Stimulated activated naive CD8-positive, alpha-beta T cell treated with anti-CD3 and anti-CD28 coated beads, Interleukin-15, Interleukin-2, amounts not matched to agents 100 ng/mL and 50 ng/mL, for 24 hours (primary cell): Measurements from ENCODE around the gene CMTM4.
A peak's percentile ranks its signal among the peaks of the same experiment; 100 is the strongest.
"Not testable (repeated sequence)": the region's sequence is repeated elsewhere in the genome, so short reads cannot be mapped to it uniquely, and the experiment has no call there.

Source experiments
- H3K27ac Mint-ChIP-seq: one replicate; pipeline ENCODE4 v1.8.0; 2021; ENCODE audit warnings: mild to moderate bottlenecking, mixed read lengths
- H3K27me3 Mint-ChIP-seq: one replicate; pipeline ENCODE4 v1.8.0; 2021; ENCODE audit warnings: mixed read lengths
- H3K36me3 Mint-ChIP-seq: one replicate; pipeline ENCODE4 v1.8.0; 2021; ENCODE audit warnings: low read depth, mixed read lengths
- H3K4me1 Mint-ChIP-seq: one replicate; pipeline ENCODE4 v1.8.0; 2021; ENCODE audit warnings: low read depth, mixed read lengths
- H3K4me3 Mint-ChIP-seq: one replicate; pipeline ENCODE4 v1.8.0; 2021; ENCODE audit warnings: mild to moderate bottlenecking, mixed read lengths
- H3K9me3 Mint-ChIP-seq: one replicate; pipeline ENCODE4 v1.8.0; 2021; ENCODE audit warnings: mixed read lengths

The CMTM4 gene

DNA sequence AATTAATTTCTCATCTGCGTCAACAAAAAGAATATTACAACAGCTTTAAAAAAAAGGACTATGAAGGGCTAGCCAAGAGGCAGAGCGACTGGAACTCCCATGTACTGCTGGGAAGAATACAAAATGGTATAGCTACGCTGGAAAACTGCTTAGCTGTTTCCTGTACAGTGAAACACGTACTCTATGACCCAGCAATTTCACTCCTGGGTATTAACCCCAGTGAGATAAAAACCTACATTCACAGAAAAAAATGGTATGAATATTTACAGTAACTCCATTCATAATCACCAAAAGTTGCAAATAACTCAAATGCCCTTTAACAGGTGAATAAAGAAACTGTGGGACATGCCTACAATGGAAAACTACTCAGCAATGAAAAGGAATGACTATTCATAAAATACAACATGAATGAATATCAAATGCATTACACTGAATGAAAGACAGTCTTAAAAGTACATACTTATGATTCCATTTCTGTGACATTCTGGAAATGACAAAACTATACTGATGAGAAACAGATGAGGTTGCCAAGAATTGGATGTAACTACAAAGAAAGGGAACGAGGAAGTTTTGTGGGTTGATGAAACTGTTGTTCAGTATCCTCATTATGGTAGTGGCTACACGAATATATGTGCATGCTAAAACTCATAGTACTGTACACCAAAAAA is 27.6 kb downstream of the CMTM4 start:
- no peaks in the 10 kb centered on the region for H3K4me1 Mint-ChIP-seq
- no peak overlapping the region for H3K4me3 Mint-ChIP-seq
- no peaks in the 10 kb centered on the region for H3K27me3 Mint-ChIP-seq
- no peaks in the 10 kb centered on the region for H3K9me3 Mint-ChIP-seq
- no peak overlapping the region for H3K27ac Mint-ChIP-seq
- no peaks in the 10 kb centered on the region for H3K36me3 Mint-ChIP-seq

- Mint-ChIP-seq H3K27ac (no peak overlapping the region), H3K36me3 (no peaks in the 10 kb centered on the region), H3K4me1 (no peaks in the 10 kb centered on the region), H3K27me3 (peaks cover under 1% of the 10 kb centered on the region), H3K4me3 (no peak overlapping the region), H3K9me3 (no peaks in the 10 kb centered on the region)
Observed at GRCh38 chr16:66667944-66668343, 28.6 kb downstream of the CMTM4 start.

DNA sequence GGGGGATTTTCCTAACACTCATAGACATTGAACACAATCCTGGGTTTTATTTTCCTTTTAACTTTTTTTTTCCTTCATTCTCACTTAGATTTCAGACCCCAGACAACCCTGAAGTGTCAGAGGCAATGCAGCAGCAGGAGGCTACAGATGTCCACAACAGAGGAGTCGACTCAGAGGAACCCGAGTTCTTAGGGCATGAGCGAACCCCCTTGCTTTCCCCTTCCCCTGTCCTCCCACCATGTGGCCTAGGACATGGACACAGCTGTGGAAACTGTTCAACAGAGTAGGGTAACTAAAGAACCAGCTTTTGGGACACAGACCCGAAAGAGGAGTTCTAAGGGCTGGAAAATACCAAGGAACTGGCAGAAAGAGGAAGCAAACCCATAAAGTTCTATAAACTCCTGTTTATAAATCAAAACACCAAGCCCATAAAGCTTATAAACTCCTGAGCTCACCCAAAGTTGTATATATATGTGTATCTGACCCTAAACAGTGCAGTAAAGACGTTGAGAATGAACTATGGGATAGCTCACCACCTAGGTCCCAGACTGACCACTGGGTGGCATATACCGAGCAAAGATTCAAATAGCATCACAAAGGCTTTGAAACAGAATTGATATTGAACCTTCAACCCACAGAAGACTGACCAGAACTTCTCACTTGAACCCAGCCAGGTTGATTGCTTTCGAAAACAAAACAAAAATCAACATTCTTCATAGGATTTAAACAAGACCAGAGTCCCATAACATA is 33.9 kb downstream of the CMTM4 start:
- no peak overlapping the region for H3K4me3 Mint-ChIP-seq
- no peaks in the 10 kb centered on the region for H3K9me3 Mint-ChIP-seq
- H3K27me3 Mint-ChIP-seq: peaks cover 10% of the 10 kb centered on the region
- no peaks in the 10 kb centered on the region for H3K4me1 Mint-ChIP-seq
- no peaks in the 10 kb centered on the region for H3K36me3 Mint-ChIP-seq
- H3K27ac Mint-ChIP-seq: no peak overlapping the region

- not testable (repeated sequence) for H3K4me3 Mint-ChIP-seq, H3K27me3 Mint-ChIP-seq
Observed at GRCh38 chr16:66661671-66662346, 34.7 kb downstream of the CMTM4 start.

GRCh38 chr16:66661210-66661560 is 35.4 kb downstream of the CMTM4 start:
- H3K27ac Mint-ChIP-seq: no peak overlapping the region
- H3K4me1 Mint-ChIP-seq: no peaks in the 10 kb centered on the region
- H3K36me3 Mint-ChIP-seq: no peaks in the 10 kb centered on the region
- no peaks in the 10 kb centered on the region for H3K9me3 Mint-ChIP-seq
- H3K27me3 Mint-ChIP-seq: peaks cover 10% of the 10 kb centered on the region
- no peak overlapping the region for H3K4me3 Mint-ChIP-seq

More at GRCh38 chr16:66661671-66662346, 34.7 kb downstream of the CMTM4 start:
- H3K9me3 Mint-ChIP-seq, H3K4me1 Mint-ChIP-seq, H3K36me3 Mint-ChIP-seq, H3K27ac Mint-ChIP-seq: not testable (repeated sequence)

- no peak overlapping the region for H3K4me3 Mint-ChIP-seq
- H3K27me3 Mint-ChIP-seq: peaks cover 10% of the 10 kb centered on the region
- H3K9me3 Mint-ChIP-seq: no peaks in the 10 kb centered on the region
- H3K4me1 Mint-ChIP-seq: no peaks in the 10 kb centered on the region
- H3K36me3 Mint-ChIP-seq: no peaks in the 10 kb centered on the region
- H3K27ac Mint-ChIP-seq: no peak overlapping the region
Observed at GRCh38 chr16:66660422-66661209, 35.9 kb downstream of the CMTM4 start.

DNA sequence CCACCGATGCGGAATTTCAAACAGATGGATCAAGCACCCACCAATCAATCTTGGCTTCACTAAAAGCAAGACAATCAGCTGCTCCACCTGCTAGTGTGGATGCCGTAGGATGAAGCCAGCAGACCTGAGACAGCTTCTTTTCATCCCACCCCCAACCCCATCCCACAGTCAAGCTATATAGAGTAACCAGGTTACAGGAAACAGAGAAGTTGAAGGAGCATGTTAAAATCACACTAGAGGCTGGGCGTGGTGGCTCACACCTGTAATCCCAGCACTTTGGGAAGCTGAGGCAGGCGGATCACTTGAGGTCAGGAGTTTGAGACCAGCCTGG is 37.7 kb downstream of the CMTM4 start:
- peaks cover 10% of the 10 kb centered on the region for H3K27me3 Mint-ChIP-seq
- no peaks in the 10 kb centered on the region for H3K9me3 Mint-ChIP-seq
- H3K4me3 Mint-ChIP-seq: no peak overlapping the region
- no peak overlapping the region for H3K27ac Mint-ChIP-seq
- no peaks in the 10 kb centered on the region for H3K4me1 Mint-ChIP-seq
- no peaks in the 10 kb centered on the region for H3K36me3 Mint-ChIP-seq

GRCh38 chr16:66658143-66658859 is 38.2 kb downstream of the CMTM4 start:
- no peak overlapping the region for H3K27ac Mint-ChIP-seq
- H3K27me3 Mint-ChIP-seq: peaks cover 10% of the 10 kb centered on the region
- no peak overlapping the region for H3K4me3 Mint-ChIP-seq
- H3K36me3 Mint-ChIP-seq: no peaks in the 10 kb centered on the region
- H3K4me1 Mint-ChIP-seq: no peaks in the 10 kb centered on the region
- no peaks in the 10 kb centered on the region for H3K9me3 Mint-ChIP-seq

GRCh38 chr16:66656547-66656946 is 40.0 kb downstream of the CMTM4 start:
- Mint-ChIP-seq H3K36me3 (no peaks in the 10 kb centered on the region), H3K4me1 (peaks cover 4% of the 10 kb centered on the region), H3K9me3 (no peaks in the 10 kb centered on the region), H3K4me3 (no peak overlapping the region), H3K27me3 (peaks cover 8% of the 10 kb centered on the region), H3K27ac (no peak overlapping the region)

GRCh38 chr16:66653581-66654350 is 42.8 kb downstream of the CMTM4 start:
- H3K4me3 Mint-ChIP-seq: no peak overlapping the region
- peaks cover 6% of the 10 kb centered on the region for H3K27me3 Mint-ChIP-seq

DNA sequence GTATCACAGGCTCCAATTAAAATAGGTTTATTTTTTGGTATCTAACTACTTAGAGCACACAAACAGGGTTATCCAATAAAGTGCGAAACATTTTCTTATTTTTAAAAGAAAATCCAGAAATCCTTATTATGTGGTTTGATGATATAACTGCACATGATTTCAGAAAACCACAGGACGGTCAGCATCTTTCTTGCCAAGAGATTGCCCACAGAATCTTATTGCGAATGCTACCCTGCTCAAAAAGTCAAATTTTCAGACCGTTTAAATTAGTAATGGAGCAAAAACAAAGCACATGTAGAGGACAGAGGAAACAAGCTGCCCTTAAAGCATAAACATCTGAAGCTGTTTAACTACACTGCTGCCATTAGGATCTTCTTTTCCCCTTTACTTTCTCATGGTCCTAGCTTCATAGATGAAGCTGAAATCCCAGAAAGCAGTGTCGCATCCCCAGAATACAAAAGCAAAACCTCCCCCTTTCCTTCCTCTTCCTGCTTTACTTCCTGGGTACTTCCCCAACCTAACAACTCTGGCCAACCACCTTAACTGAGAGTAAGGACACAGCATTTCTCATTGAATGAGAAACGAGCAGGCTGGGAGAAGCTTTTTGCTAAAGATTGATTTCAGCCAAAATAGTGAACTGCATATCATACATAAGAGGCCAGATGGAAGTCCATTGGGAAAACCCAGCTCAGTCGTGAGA is 43.7 kb downstream of the CMTM4 start:
- Mint-ChIP-seq H3K27ac (no peak overlapping the region), H3K9me3 (no peaks in the 10 kb centered on the region), H3K4me3 (no peak overlapping the region), H3K4me1 (peaks cover 13% of the 10 kb centered on the region), H3K36me3 (no peaks in the 10 kb centered on the region), H3K27me3 (no peaks in the 10 kb centered on the region)

More at GRCh38 chr16:66653581-66654350, 42.8 kb downstream of the CMTM4 start:
- H3K27ac Mint-ChIP-seq: no peak overlapping the region
- no peaks in the 10 kb centered on the region for H3K36me3 Mint-ChIP-seq
- no peaks in the 10 kb centered on the region for H3K9me3 Mint-ChIP-seq
- peaks cover 13% of the 10 kb centered on the region for H3K4me1 Mint-ChIP-seq

DNA sequence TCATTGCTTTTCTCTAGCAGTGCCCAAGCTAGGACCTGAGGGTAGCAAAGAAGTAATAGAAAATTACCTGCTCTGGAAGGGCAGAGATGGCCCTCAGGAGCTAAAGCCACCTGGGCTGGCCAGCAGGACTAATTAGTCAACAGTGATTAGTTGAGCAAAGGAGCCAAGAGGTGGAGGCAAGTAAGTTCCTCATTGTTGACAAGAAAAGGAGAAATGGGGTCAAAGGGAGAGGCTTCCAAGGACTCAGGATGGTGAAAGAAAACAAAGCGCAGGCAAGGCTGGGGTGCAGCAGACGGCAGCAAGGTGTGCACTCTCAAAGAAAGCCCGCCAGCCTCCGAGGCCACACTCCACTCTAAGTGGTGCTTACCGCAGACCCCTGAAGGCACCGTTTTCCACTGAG is 44.6 kb downstream of the CMTM4 start:
- H3K9me3 Mint-ChIP-seq: no peaks in the 10 kb centered on the region
- H3K27me3 Mint-ChIP-seq: no peaks in the 10 kb centered on the region
- no peak overlapping the region for H3K4me3 Mint-ChIP-seq
- no peak overlapping the region for H3K27ac Mint-ChIP-seq
- H3K36me3 Mint-ChIP-seq: no peaks in the 10 kb centered on the region
- peaks cover 13% of the 10 kb centered on the region for H3K4me1 Mint-ChIP-seq

DNA sequence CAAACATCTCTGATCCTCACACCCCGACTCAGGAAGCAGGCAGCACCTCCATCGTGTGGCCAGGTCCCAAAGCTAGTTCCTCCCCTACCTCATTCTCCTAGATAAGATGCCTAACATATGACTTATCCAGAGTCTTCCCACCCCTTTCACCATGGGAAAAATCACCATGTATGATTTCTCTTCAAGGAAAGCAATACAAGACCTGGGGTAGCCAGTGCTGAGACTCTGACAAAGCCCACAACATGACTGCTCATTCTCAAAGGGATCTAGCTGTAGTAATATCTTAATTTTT is 45.1 kb downstream of the CMTM4 start:
- H3K9me3 Mint-ChIP-seq: no peaks in the 10 kb centered on the region
- no peak overlapping the region for H3K27ac Mint-ChIP-seq
- H3K4me1 Mint-ChIP-seq: peaks cover 13% of the 10 kb centered on the region
- H3K36me3 Mint-ChIP-seq: no peaks in the 10 kb centered on the region
- peak overlapping the region; percentile 46 for H3K4me3 Mint-ChIP-seq
- H3K27me3 Mint-ChIP-seq: no peaks in the 10 kb centered on the region
